Neural cell (in vitro differentiated cells): Measurements from ENCODE around the gene LIME1. TPM values are rescaled to one million over a fixed set of nuclear protein-coding genes. Genes with fewer than 3 reads are reported as not detected.

ENCODE experiments used
- H2AFZ ChIP-seq: fragments of 200-600, 300-800 bp; sonication (generic), shearing (Covaris generic); 2 replicates; pipeline ENCODE4 v1.6.0; 2014; ENCODE audit warnings: low read depth, mild to moderate bottlenecking, antibody characterized with exemption, low read length, moderate library complexity
- H3F3A ChIP-seq: fragments of 200-600 bp; shearing (Covaris generic); 2 replicates; pipeline ENCODE4 v1.6.1; 2016; ENCODE audit warnings: mild to moderate bottlenecking, moderate library complexity, mixed read lengths, antibody characterized with exemption, low read length; ENCODE audit not compliant: insufficient read depth, poor library complexity, severe bottlenecking
- H3K27ac ChIP-seq: fragments of 200-600, 300-800 bp; sonication (generic), shearing (Covaris generic); 2 replicates; pipeline ENCODE4 v1.5.1; 2014; ENCODE audit warnings: mild to moderate bottlenecking, low read length, moderate library complexity
- H3K27me3 ChIP-seq: fragments of 300-800, 200-600 bp; sonication (generic), shearing (Covaris generic); 2 replicates; pipeline ENCODE4 v1.6.0; 2014; ENCODE audit warnings: mild to moderate bottlenecking, low read depth, low read length, moderate library complexity; ENCODE audit not compliant: insufficient read depth
- H3K36me3 ChIP-seq: fragments of 300-800, 200-600 bp; sonication (generic), shearing (Covaris generic); 2 replicates; pipeline ENCODE4 v1.5.1; 2014; ENCODE audit warnings: mild to moderate bottlenecking, antibody characterized with exemption, low read length, moderate library complexity; ENCODE audit not compliant: insufficient read depth
- H3K4me2 ChIP-seq: fragments of 300-800, 200-600 bp; sonication (generic), shearing (Covaris generic); 2 replicates; pipeline ENCODE4 v1.6.0; 2014; ENCODE audit warnings: mild to moderate bottlenecking, low read length
- H3K4me3 ChIP-seq: fragments of 300-800, 200-600 bp; sonication (generic), shearing (Covaris generic); 2 replicates; pipeline ENCODE4 v1.5.1; 2014; ENCODE audit warnings: mild to moderate bottlenecking, low read length, moderate library complexity
- H3K79me2 ChIP-seq: fragments of 200-600 bp; shearing (Covaris generic); replicated peaks from 2 replicates; pipeline ENCODE4 v1.6.0; 2014; ENCODE audit warnings: mild to moderate bottlenecking, low read length, moderate library complexity; ENCODE audit not compliant: insufficient read depth
- H3K9ac ChIP-seq: fragments of 300-800, 200-600 bp; sonication (generic), shearing (Covaris generic); 2 replicates; pipeline ENCODE4 v1.6.1; 2016; ENCODE audit warnings: mild to moderate bottlenecking, low read length, mixed read lengths
- H3K9me2 ChIP-seq: fragments of 200-600 bp; shearing (Covaris generic); 2 replicates; pipeline ENCODE4 v1.6.1; 2016; ENCODE audit warnings: mild to moderate bottlenecking, low read length, mixed read lengths; ENCODE audit not compliant: insufficient read depth
- H3K9me3 ChIP-seq: fragments of 200-600, 300-800 bp; sonication (generic), shearing (Covaris generic); 2 replicates; pipeline ENCODE4 v1.6.1; 2016; ENCODE audit warnings: mild to moderate bottlenecking, mixed run types, low read length, moderate library complexity, mixed read lengths
- H4K20me1 ChIP-seq: fragments of 200-600 bp; shearing (Covaris generic); 2 replicates; pipeline ENCODE4 v1.6.1; 2016; ENCODE audit warnings: mild to moderate bottlenecking, mixed run types; ENCODE audit not compliant: insufficient read depth
- CTCF ChIP-seq: fragments of 450-650 bp; IDR thresholded peaks from 2 replicates; pipeline ENCODE4 v1.5.1; 2014; ENCODE audit warnings: antibody characterized with exemption, mild to moderate bottlenecking, moderate library complexity; ENCODE audit not compliant: poor library complexity, severe bottlenecking
- EP300 ChIP-seq: fragments of 450-650 bp; conservative IDR thresholded peaks from 2 replicates; pipeline ENCODE4 v1.6.1; 2014; ENCODE audit warnings: antibody characterized with exemption, mild to moderate bottlenecking, moderate library complexity; ENCODE audit not compliant: poor library complexity, severe bottlenecking
- EZH2 ChIP-seq: fragments of 200-600, 300-800 bp; shearing (Covaris generic), sonication (generic); IDR thresholded peaks from 2 replicates; pipeline ENCODE4 v1.6.1; 2014; ENCODE audit warnings: antibody characterized with exemption, low read length, borderline replicate concordance, mild to moderate bottlenecking; ENCODE audit not compliant: insufficient read depth, poor library complexity, severe bottlenecking
- MXI1 ChIP-seq: fragments of 450-650 bp; conservative IDR thresholded peaks from 2 replicates; pipeline ENCODE4 v1.6.1; 2014; ENCODE audit warnings: antibody characterized with exemption, mild to moderate bottlenecking; ENCODE audit not compliant: poor library complexity, severe bottlenecking
- POLR2AphosphoS5 ChIP-seq: IDR thresholded peaks from 2 replicates; pipeline ENCODE4 v1.6.1; 2012
- RAD21 ChIP-seq: fragments of 450-650 bp; conservative IDR thresholded peaks from 2 replicates; pipeline ENCODE4 v1.6.1; 2014; ENCODE audit warnings: antibody characterized with exemption, mild to moderate bottlenecking, moderate library complexity
- REST ChIP-seq: IDR thresholded peaks from 2 replicates; pipeline ENCODE4 v1.6.1; 2012; ENCODE audit warnings: borderline replicate concordance
- SMC3 ChIP-seq: fragments of 450-650 bp; conservative IDR thresholded peaks from 2 replicates; pipeline ENCODE4 v1.6.1; 2014; ENCODE audit warnings: antibody characterized with exemption, mild to moderate bottlenecking, moderate library complexity; ENCODE audit not compliant: poor library complexity
- TAF1 ChIP-seq: IDR thresholded peaks from 2 replicates; pipeline ENCODE4 v1.6.1; 2012; ENCODE audit warnings: low read depth
- polyA plus RNA-seq: library from polyadenylated mRNA; depleted of rRNA; stranded (reverse); fragments of >200 nt; gene quantifications from 2 replicates; pipeline ENCODE4 v1.2.3, GENCODE V29; 2014

LIME1 gene
- polyA plus RNA-seq, 1 donor from 2014 or later = 65.2 TPM

GRCh38 chr20:63756648-63756991, 20.2 kb downstream of the LIME1 start:
- Histone ChIP-seq H4K20me1 (no peaks in the 10 kb centered on the region), H3K79me2 (no peaks in the 10 kb centered on the region), H3K9me3 (no peaks in the 10 kb centered on the region), H3K27ac (no peak overlapping the region), H3K4me3 (no peak overlapping the region), H2AFZ (no peak overlapping the region), H3K9me2 (no peaks in the 10 kb centered on the region), H3F3A (no peaks in the 10 kb centered on the region), H3K27me3 (no peaks in the 10 kb centered on the region), H3K4me2 (no peak overlapping the region), H3K36me3 (no peaks in the 10 kb centered on the region), H3K9ac (no peak overlapping the region)
- TF ChIP-seq REST (no peak), MXI1 (no peak), EZH2 (no peak), SMC3 (no peak), CTCF (no peak), EP300 (no peak), POLR2AphosphoS5 (no peak), RAD21 (no peak), TAF1 (no peak)

GRCh38 chr20:63758152-63758551, 21.7 kb downstream of the LIME1 start:
- H3K27ac ChIP-seq = no peak overlapping the region
- no peak overlapping the region for H3K9ac ChIP-seq
- H3K9me2 ChIP-seq = no peaks in the 10 kb centered on the region
- no peaks in the 10 kb centered on the region for H3K9me3 ChIP-seq
- no peak overlapping the region for H2AFZ ChIP-seq
- no peaks in the 10 kb centered on the region for H4K20me1 ChIP-seq
- no peak for TF ChIP-seq TAF1
- no peak for TF ChIP-seq RAD21
- TF ChIP-seq MXI1 = no peak
- TF ChIP-seq CTCF = no peak
- no peak for TF ChIP-seq POLR2AphosphoS5
- no peak for TF ChIP-seq SMC3
- no peak for TF ChIP-seq EP300
- no peak for TF ChIP-seq EZH2
- no peaks in the 10 kb centered on the region for H3K36me3 ChIP-seq
- no peak overlapping the region for H3K4me2 ChIP-seq
- no peaks in the 10 kb centered on the region for H3K27me3 ChIP-seq
- no peak overlapping the region for H3K4me3 ChIP-seq
- no peaks in the 10 kb centered on the region for H3K79me2 ChIP-seq
- H3F3A ChIP-seq = no peaks in the 10 kb centered on the region
